Head of caudate nucleus (tissue), 42 donors: ENCODE measurements around the gene RFXANK.
"Not testable (repeated sequence)": the region's sequence is repeated elsewhere in the genome, so short reads cannot be mapped to it uniquely, and the experiment has no call there.

Source experiments
- DNase-seq, 42 donors: peaks; one replicate each; pipeline versions ENCODE4 v3.0.0 to v3.0.0-alpha.2; 2020 to 2021; ENCODE audit warnings: mixed read lengths in 7 of 42
- intact Hi-C: fragments of 100-400 bp; cut with DNase I; formaldehyde crosslinking; loops from one replicate; pipeline ENCODE4 v1.15.0; 2022

The RFXANK gene

DNA sequence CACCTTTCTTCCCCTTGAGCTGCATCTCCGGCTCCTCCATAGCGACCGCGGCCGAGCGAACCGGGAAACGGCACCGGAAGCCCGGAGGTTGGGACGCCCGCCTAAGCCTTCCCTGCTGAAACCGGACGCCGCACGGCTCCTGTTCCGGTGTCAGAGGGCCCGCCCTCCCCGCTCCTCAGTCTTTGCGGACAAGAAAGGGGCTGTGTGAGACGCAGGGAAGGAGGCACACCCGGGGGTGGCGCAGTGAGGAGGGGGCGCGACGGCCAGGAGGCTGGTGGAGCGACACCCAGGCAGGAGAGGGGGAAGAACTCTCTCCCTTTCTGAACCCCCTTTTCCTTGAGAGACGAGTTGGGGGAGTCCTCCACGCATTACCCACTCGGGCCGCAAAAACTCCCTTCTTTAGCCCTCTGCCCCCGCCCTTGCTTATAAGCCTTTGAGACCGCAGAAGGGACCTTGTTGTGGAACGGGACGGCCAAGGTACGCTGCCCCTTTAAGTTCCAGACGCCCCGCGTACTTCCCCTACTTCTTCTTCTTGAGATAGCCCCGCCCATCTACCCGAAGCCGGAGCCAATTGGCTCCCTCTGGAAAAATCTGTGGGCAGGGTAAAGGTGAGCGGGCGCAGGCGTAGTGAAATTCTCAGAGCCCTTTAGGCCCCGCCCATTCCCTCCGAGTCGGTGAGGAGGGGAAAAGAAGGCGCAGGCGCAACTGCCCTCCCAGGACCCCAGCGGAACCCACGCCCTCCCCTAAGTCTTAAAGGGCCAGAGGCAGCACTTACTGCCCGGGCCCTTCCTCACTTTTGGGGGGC lies at the start of gene RFXANK, which contains the start of gene BORCS8:
TSS of gene RFXANK (plus strand) at position 181 of the 805 bp plus-strand sequence. CDS start 1,689 bp downstream, outside the sequence.
TSS of gene BORCS8 (minus strand) at position 75 of the 805 bp plus-strand sequence. CDS start at position 40, 35 bp downstream.
- DNase-seq, result peak; percentile 95 to 100 (median 98)
- intact Hi-C loops, result no loop called here

- intact Hi-C loops, result loop anchor here (5.0 kb wide), 1 partner anchor 85 kb away; no protein-coding TSS in a partner anchor
- DNase-seq, result no peak
Measured at GRCh38 chr19:19142347-19142746, 49.7 kb upstream of the RFXANK start.

DNA sequence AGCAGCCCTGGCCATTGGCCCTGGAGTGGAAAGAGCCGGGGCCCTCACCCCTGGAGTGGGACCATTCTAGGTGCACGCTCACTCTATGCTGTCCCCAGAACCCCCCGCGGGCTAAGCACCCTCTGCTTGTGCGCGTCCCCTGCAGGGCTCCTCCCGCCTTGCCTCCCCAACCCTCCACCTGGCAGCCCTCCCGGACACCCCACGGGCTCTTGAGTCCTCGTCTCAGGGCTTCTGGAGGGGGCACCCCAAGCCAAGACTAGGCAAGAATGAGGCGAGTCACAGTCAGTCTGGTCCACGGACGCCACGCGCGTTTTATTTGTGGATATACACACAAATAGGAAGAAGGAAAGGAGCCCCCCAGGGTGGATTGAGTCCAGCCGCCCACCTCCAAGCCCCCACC lies 46.8 kb upstream of the RFXANK start:
- intact Hi-C loops, result no loop called here
- no peak for DNase-seq

DNA sequence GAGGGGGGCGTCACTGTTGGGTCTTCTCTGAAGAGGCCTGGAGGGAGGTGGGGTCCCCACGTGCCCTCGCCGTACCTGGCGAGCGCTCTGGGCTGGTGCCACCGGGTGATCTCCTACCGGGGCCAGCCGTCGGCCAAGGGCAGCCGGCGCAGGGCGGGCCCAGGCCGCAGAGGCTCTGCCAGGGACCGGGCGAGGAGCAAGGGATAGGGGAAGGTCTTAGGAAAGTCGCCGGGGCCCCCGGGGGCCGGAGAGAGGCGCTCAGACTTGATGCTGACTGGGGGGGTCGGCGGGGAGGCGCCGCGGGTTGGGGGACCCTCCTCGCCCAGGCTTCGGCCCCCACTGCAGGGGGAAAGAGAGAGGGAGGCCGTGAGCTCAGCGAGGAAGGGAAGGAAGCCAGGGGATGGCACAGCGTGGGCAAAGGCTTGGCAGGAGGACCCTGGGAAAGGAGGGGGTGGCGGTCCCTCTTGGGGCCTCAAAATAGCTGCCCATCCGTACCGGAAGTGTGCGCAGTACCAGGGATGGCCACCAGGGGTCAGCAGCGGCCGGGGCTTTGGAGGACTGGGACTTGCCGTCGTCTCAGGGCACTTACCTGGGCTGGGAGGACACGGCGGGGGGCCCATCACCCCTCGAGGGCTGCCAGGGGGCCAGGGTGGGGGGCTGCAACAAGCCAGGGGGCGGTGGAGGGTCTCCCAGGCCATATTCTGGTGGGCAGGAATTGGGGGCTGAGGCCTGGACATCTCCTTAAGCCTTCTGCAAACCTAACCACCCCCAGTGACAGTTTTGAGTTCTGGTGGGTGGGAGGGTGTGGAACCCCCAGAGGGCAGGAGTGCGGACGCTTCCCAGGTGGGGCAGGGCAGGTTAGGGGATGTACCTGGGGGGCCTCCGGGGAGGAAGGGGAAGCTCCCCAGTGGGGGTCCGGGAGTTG lies 46.1 kb upstream of the RFXANK start:
- DNase-seq, result peak; percentile 23 to 93 (median 80)
- intact Hi-C loops, result no loop called here

GRCh38 chr19:19146865-19147264 lies 45.2 kb upstream of the RFXANK start:
- no peak for DNase-seq
- intact Hi-C loops, result no loop called here

DNA sequence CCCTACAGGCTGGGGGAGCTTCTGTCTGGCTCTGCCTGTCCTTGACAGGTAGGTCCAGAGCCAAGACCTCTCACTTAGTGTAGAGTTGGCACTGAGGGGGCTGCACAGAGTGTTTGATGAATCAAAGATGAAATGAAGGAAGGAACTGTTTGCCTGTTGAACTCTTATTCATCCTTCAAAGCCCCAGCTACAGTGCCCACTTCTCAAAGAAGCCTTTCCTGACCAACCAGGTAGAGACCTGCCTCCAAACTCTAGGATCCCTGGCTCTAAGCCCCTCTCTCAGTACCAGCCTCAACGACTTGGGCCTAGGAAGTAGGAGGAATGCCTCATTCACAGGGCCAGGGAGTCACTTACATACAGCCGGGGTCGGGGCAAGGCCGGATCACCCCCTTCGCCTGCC lies 44.7 kb upstream of the RFXANK start:
- DNase-seq, result no peak
- intact Hi-C loops, result no loop called here

DNA sequence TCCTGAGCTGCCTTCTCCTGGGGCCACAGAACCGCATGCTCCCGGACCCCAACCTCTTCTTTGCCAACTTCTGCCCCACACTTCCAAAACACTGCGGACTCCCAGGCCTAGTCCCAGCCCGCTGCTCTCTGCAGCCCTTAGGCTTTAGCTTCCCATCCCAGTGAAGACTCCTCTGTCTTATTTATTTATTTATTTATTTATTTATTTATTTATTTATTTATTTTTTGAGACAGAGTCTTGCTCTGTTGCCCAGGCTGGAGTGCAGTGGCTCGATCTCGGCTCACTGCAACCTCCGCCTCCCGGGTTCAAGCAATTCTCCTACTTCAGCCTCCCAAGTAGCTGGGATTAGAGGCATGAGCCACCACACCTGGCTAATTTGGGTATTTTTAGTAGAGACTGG lies 43.6 kb upstream of the RFXANK start:
- DNase-seq, intact Hi-C loops: not testable (repeated sequence)

DNA sequence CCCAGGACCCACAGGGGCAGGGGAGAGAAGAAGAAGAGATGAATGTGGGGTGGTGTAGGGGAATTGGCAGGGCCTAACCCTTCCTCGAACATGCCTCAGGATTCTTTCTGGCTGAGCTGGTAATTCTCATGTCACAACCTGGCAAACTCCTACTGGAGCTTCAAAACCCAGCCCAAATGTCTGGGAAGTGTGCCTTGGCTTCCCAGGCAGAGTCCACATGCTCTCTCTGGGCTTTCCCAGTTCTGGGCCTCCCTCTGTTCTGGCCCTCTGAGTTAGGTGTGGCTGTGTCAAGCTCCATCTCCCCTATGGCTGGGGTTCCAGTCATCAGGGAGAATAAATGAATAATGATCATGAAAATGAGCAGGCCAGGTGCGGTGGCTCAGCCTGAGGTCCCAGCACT lies 42.6 kb upstream of the RFXANK start:
- no peak for DNase-seq
- intact Hi-C loops, result no loop called here

DNA sequence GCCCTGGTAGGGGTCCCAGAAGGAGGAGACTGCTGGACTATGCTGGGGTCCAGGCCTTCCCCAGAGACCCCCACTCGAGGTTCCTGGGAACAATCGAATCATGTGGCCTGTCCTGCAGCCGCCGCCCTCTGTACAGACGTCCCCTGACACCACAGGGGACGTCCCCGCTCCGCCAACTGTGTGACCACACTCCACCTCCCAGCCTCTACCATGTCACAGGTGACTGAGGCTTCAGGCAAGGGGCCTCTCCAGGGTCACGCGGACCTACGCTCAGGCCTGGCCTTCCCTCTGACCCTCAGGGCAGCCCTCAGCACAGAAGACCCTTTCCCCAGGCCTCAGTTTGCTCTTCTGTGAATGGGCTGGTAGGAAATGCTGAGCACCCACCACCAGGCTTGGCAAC lies 40.6 kb upstream of the RFXANK start:
- no peak for DNase-seq
- intact Hi-C loops, result no loop called here

DNA sequence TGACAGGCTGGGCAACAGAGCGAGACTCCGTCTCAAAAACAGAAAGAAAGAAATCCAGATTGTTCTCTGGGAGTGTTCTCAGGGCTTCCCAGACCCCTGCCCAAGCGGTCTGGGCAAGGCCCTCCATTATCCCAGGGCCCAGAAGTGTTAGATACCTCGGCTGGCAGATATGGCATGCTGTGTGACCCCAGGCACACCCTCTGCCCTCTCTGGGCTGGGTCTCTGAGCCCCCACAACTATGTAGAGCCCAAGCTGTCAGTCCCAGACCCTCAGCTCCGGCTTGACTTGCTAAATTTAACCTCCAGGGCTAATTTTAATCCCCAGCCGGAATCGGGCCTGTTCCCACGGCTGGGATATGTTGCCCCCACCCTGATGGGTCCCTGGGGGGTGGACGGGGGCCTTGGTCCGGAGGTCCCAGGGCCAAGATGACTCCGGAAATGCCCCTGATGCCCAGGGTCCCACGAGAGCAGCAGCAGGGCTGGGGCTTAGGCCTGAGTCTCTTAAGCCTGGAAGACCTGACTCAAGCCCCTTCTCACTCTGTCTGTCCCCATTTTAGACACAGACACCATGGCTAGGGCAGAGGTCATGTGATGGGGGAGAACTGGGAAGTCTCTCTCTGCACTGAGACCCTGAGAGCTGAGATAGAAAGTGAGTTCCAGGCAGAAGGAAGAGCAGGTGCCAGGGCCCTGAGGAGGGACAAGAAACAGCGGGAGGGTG lies 39.2 kb upstream of the RFXANK start:
- intact Hi-C loops, result no loop called here

GRCh38 chr19:19154768-19155494 lies 37.1 kb upstream of the RFXANK start:
- intact Hi-C loops, result no loop called here
- no peak for DNase-seq

More for the DNA sequence above, 39.2 kb upstream of the RFXANK start:
- DNase-seq, result no peak

- intact Hi-C loops, result no loop called here
- no peak for DNase-seq
Measured at GRCh38 chr19:19155495-19156219, 36.4 kb upstream of the RFXANK start.

- intact Hi-C loops, result no loop called here
- no peak for DNase-seq
Measured at GRCh38 chr19:19157808-19158207, 34.2 kb upstream of the RFXANK start.

GRCh38 chr19:19159534-19159933 lies 32.5 kb upstream of the RFXANK start:
- intact Hi-C loops, result no loop called here
- DNase-seq, result no peak

DNA sequence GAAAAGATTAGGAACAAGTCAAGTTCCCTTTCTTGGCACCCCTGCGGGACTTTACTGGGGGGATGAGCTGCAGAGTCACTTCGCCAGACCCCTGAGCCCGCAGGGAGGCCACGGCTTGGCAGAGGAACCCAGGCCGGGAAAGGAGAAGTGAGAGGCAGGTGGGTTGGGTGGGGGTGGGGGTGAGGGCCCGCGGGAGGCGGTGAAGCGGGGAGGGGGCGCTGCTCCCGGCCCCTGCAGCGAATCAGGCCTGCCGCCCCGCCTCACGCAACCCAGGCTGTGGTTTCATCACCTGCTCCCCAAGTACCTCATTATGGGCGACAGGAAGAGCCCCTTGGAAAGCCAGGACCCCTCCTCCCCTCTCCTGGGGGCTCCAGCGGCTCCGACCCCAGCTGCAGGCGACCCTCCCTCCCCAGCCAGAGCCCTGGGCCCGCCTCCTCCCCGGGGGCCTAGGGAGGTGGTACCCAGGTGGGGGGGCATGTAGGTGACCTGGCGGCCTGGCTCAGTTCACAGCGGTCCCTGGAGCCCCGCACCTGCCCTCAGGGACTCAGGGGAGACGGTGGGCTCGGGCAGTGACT lies 31.5 kb upstream of the RFXANK start:
- intact Hi-C loops, result no loop called here
- DNase-seq, result no peak

DNA sequence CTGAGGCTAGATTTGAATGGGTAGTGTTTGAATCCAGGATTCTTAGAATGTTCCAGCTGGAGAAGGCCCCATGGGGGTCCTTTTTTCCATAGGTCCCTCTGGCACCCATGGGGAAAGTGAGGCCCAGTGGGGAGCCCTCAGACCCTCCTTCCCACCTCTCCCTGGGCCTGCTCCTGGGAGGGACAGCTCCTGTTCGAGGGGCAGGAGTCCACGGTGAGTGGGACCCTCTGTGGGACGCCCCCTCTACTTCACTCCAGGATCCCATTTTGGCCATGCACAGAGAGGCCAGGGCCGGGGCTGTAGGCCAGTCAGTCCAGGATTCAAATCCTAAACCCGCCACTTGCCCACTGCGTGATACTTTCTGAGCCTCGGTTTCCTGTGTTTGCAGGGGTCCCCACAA lies 29.6 kb upstream of the RFXANK start:
- DNase-seq, result no peak
- intact Hi-C loops, result no loop called here

GRCh38 chr19:19165396-19165795 lies 26.7 kb upstream of the RFXANK start:
- intact Hi-C loops, result no loop called here

DNA sequence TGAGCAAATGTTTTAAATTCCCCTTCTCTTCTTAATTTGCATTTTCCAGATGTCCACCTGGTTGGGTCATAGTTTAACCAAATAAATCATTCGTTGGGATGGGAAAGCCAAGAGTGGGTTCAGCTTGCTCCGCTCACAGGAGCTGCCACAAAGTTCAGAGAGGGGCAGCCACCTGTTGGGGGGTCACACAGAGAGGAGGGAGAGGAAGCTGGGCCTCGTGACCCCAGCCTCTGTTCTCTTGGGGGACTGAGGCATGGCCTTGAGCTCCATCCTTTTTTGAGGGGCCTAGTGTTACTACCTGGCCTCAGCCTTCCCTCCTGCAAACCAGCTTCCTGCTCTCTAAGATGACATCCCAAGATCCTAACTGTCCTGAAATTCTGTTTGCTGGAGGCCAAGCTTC lies 24.4 kb upstream of the RFXANK start:
- intact Hi-C loops, result no loop called here
- no peak for DNase-seq

More at GRCh38 chr19:19165396-19165795, 26.7 kb upstream of the RFXANK start:
- no peak for DNase-seq
